HT1080 (cell line): ENCODE data around the gene STEAP2. TPM values are rescaled to one million over a fixed set of nuclear protein-coding genes. Genes with fewer than 3 reads are reported as not detected.
"Not testable (repeated sequence)": the region's sequence is repeated elsewhere in the genome, so short reads cannot be mapped to it uniquely, and the experiment has no call there.

Source experiments
- DNase-seq: peaks from one replicate; pipeline ENCODE4 v3.0.0-alpha.2; 2015; ENCODE audit warnings: low read depth
- total RNA-seq: library from RNA; depleted of rRNA; stranded (reverse); fragments of >200 nt; shearing (Covaris generic); gene quantifications from 2 replicates; pipeline ENCODE4 v1.2.3, GENCODE V29; 2014

Gene STEAP2
- total RNA-seq, 1 experiment from 2014 or later = 8.6 TPM

DNA sequence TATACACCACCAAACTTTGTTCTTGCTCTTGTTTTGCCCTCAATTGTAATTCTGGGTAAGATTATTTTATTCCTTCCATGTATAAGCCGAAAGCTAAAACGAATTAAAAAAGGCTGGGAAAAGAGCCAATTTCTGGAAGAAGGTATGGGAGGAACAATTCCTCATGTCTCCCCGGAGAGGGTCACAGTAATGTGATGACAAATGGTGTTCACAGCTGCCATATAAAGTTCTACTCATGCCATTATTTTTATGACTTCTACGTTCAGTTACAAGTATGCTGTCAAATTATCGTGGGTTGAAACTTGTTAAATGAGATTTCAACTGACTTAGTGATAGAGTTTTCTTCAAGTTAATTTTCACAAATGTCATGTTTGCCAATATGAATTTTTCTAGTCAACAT is 20.9 kb downstream of the STEAP2 start:
- no peak for DNase-seq

DNA sequence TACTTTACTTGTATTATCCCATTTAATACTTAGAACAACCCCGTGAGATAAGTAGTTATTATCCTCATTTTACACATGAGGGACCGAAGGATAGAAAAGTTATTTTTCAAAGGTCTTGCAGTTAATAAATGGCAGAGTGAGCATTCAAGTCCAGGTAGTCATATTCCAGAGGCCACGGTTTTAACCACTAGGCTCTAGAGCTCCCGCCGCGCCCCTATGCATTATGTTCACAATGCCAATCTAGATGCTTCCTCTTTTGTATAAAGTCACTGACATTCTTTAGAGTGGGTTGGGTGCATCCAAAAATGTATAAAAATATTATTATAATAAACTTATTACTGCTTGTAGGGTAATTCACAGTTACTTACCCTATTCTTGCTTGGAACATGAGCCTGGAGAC is 22.0 kb downstream of the STEAP2 start:
- no peak for DNase-seq

DNA sequence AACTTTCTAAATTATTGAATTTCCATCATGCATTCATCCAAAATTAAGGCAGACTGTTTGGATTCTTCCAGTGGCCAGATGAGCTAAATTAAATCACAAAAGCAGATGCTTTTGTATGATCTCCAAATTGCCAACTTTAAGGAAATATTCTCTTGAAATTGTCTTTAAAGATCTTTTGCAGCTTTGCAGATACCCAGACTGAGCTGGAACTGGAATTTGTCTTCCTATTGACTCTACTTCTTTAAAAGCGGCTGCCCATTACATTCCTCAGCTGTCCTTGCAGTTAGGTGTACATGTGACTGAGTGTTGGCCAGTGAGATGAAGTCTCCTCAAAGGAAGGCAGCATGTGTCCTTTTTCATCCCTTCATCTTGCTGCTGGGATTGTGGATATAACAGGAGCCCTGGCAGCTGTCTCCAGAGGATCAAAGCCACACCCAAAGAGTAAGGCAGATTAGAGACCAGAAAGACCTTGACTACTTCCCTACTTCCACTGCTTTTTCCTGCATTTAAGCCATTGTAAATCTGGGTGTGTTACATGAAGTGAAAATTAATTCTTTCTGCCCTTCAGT is 25.3 kb downstream of the STEAP2 start:
- DNase-seq = no peak

DNA sequence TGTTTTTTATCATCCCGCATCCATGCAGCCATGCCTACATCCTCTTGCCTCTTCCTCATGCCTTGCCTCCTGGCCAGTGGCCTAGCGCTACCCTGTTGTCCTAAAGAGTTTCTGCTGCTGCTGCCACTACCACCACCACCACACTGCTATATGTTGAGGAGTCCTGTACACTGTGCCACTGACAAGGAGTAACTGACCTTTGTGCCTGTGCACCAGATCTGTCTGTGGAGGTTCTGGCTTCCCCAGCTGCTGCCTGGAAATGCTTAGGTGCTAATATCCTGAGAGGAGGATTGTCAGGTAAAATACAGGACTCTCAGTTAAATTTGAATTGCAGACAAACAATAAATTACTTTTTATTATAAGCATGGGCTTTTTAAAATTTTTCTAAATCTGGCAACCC is 26.5 kb downstream of the STEAP2 start:
- DNase-seq = no peak

DNA sequence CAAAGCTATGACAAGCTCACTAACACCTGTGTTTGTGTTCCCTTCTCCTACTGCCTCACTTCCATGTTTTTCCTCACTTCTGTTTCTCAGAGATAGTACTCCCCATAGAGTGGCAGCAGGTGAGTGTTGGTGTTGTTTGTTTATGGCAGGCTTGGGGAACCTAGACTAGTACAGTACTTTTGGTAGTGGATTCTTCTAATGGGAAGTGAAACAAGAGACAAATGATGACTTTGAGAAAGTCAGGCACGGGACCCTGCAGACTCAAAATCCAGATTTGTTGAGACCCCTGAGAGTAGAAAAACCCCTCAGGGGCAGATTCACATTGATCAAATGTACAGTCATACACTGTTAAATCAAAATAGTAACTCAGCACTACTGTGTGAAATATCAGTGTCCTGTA is 27.0 kb downstream of the STEAP2 start:
- DNase-seq = no peak

DNA sequence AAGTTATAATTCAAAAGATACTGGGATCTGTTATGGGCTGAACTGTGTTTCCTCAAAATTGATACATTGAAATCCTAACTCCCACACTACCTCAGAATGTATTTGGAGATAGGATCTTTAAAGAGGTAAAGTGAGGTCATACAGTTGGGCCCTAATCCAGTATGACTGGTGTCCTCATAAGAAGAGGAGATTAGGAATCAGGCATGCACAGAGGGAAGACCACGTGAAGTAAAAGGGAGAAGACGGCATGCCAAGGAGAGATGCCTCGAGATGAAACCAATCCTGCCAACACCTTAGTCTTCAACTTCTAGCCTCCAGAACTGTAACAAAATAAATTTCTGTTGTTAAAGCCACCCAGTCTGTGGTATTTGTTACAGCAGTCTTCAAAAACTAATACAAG is 27.5 kb downstream of the STEAP2 start:
- DNase-seq = no peak

DNA sequence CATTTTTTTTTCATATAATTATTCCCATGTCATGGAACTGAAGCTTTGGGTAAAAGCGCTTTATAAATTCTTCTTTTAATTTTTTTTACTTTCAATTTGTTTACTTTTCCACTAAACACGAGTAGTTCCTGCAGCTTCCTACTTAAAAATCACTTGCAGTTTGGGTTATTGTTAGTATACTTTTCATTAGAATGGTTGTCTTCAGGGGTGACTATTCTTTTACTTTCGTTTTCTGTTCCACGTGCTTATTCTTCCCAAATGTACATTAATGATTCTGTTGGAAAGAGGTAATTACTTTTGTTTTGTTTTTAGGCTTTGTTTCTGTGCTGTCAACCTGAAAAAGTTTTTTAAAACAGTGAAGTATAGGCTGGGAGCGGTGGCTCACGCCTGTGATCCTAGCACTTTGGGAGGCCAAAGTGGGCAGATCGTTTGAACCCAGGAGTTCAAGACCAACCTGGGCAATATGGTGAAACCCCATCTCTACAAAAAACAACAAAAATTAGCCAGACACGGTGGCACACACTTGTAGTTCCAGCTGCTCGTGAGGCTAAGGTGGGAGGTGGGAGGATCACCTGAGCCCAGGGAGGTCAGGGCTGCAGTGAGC is 28.2 kb downstream of the STEAP2 start:
- no peak for DNase-seq

DNA sequence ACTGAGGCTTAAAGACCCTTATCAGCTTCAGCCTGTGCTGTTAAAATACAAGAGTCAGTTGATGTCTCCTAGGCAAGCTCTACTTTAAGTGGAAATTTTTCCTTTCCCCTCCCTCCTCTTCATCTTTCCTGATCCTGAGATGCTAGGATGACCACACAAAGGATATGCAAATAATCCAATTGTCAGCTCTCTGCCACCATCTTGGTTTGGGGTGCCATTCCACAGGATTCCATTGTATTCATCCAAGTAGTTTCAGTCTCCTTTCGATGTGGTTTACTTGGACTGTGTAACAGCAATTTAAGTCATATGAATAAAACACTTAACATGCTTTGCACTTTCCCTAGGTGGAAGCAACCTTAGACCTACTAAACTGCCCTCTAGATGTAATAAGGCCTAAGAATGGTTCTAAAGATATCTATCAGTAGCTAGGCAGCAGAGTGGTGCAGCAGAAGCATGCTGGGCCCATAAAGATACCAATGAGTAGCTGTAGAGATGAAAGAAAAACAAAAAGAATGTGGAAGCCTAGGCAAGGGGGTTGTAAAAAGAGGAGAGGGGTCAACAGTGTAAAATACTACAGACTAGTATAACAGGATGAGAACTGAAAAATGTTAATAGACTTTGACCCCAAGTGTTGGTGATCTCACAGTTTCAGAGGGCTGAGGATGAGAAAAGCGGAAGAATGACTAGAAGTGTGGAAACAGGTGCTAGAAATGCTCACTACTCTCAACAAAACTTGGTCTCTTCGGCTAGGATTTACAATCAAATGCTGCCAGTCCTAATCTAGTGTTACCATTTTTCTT is 31.0 kb downstream of the STEAP2 start:
- no peak for DNase-seq

DNA sequence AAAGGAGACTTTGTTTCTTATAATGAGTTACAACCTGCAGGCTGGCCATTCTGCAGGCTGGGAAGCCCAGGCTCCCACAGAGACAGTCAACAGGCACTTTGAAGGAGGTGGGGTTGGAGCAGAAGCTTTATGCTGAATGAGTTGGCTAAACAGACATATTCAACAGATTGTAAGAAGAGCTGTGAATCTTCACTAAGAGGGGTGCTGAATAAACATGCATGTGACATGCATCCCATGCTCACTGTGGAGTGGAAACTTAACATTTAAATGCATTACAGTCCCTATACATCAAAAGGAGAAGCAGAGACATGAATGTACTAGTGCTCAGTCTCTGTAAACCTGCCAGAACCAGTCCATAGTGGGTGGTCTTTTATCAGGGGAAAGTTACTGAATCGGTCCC is 32.0 kb downstream of the STEAP2 start:
- DNase-seq = no peak

DNA sequence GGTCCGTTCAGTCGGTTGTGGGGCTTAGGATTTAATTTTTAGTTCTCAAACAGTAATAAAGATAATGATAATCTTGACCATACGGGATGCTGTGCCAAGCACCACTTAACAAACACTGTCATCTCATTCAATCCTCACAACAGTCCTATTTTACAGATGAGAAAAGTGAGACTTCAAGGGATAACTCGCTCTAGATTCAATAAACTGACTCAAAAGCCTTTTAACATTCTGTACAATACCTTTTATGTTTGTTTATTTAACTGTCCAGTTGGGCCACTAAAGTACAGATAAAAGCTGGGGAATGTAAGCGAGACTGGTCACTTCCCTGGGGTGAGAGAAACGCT is 33.0 kb downstream of the STEAP2 start:
- no peak for DNase-seq

DNA sequence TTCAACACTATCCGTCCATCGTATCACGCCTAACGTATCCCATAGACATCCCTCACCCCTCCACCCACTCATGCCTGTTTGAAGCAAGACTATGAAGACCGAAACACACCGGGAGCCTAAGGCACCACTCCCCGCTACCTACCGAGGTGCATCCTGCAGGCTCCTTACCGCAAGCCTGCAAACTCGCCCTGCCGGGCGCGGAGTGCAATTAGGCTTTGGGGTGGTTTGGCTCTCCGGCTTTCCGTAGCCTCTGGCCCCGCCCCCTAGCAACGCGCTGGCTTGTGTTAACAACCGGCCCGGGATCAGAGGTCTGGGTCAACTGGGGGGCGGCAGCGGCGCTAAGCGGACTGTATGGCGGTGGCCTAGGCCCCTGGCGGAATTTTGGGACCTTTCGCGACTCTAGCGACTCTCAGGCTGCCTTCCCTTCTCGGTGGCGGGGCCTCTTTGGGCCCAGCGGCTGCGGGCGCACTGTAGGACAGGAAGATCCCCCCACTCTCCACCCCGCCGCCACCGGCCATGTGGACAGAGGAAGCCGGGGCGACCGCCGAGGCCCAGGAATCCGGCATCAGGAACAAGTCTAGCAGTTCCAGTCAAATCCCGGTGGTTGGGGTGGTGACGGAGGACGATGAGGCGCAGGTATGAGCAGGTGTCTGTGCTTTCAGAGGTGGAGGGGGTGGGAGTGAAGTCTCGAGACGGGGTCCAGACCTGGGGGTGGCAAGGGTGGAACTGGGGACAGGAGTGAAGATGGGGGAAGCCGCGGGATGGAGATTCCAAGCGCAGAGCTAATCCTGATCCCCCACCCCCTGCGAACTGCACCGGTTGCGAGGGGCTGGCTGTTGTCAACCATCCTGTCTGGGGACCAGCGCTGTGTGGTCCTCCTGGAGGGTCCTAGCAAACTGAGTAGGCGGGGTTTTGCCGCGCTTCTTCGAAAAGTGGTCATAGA is 33.6 kb downstream of the STEAP2 start, which contains the start of gene CFAP69:
Gene CFAP69, plus strand, starts transcription at position 266 of the 943 bp plus-strand sequence. Its CDS starts 251 bp downstream, at position 517.
- peak; percentile 80 for DNase-seq

DNA sequence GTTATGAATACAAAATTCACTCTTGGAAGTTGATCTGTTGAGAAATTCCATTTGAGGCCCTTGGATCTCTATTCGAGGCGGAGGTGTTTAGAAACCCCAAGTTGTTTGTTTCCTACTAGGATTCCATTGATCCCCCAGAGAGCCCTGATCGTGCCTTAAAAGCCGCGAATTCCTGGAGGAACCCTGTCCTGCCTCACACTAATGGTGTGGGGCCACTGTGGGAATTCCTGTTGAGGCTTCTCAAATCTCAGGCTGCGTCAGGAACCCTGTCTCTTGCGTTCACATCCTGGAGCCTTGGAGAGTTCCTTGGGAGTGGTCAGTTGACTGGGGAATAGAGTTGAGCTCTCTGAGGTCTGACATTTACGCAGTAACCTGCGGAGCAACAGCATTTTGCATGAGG is 34.6 kb downstream of the STEAP2 start:
- DNase-seq = no peak

DNA sequence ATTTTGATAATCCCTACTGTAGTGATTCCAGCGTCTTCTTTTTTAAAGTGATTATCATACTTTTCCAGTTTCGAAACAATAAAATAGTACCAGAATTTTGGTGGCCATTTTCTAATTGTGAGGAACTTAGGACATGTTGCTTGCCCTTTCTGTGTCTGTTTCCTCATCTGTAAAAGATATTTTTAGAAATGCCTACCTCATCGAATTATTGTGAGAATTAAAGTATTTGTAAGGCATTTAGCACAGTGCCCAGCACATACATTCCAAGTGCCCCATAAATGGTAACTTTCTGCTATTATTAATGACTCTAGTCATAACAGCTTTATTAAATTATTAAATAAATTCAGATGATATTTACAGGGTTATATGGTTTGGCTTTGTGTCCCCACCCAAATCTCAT is 37.2 kb downstream of the STEAP2 start:
- no peak for DNase-seq

DNA sequence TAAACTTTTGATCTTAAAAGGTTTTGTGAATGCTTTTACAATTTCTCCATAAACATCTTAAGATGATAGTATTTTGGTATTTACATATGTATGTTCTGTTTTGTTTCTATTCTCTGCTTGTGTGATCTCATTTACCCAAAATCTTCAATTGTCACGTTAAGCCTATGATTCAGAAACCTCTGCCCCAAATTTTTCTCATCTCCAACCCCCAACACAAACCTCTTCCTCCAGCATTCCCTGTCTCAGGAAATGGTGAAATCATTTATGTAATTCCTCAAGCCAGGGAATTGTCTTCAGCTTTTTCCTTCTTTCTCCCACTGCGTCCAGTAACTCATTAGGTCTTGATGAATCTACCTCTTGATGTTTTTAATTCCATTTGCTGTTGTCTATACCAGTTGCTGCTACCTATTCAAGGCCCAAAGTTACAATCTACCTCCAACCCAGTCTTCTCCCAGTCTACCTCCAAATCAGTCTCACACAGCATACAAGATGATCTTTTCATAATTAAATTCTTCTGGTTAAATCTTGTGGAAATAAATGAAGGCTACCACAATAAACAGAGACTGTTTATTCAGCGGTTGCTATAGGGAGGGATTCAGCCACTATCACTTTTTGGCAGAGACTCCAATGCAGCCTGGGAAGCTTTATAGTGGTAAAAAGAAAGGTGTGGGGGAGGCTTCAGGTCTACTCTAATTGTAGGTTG is 39.2 kb downstream of the STEAP2 start:
- DNase-seq = peak; percentile 57

DNA sequence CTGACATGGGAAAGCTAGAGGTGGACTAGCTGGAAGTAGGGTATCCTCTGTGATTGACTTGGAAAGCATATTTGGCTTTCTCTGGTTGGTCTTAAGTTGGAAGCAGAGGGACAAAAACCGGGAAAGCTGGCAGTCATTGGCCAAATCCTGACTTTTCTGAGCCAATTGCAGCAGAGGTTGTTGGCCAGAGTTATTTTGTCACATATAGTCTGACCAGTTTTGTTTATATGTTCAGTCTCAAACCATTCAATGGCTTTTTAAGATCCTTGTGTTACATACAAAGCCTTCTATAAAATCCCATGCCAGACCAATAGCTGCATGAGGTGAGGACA is 39.7 kb downstream of the STEAP2 start:
- peak; percentile 13 for DNase-seq

DNA sequence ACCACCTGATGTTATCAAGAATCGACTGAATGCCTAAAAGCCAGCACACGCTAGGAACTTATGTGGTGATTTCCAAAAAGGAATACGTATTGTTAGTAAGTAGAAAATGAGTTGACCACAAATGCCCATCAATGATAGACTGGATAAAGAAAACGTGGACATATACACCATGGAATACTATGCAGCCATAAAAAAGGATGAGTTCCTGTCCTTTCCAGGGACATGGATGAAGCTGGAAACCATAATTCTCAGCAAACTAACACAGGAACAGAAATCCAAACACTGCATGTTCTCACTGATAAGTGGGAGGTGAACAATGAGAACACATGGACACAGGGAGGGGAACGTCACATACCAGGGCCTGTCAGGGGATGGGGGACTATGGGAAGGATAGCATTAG is 44.5 kb downstream of the STEAP2 start:
- DNase-seq = not testable (repeated sequence)

DNA sequence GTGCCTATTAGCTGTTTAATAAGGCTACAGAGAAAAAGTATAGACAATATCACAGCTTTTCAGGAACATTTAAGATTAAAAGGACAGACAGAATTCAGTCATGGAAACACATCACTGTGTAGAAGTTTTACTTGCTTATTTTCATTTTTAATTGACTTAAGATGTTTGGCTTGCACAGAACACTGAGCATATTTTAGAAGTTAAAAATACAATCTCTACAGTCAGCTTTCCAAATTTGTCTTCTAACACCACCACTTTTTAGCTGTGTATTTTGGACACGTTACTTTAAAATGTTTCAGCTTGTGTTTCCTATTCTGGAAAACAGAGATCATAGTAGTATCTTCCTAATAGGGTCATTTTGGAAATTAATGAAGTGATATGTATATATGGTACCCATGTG is 45.2 kb downstream of the STEAP2 start:
- DNase-seq = no peak

DNA sequence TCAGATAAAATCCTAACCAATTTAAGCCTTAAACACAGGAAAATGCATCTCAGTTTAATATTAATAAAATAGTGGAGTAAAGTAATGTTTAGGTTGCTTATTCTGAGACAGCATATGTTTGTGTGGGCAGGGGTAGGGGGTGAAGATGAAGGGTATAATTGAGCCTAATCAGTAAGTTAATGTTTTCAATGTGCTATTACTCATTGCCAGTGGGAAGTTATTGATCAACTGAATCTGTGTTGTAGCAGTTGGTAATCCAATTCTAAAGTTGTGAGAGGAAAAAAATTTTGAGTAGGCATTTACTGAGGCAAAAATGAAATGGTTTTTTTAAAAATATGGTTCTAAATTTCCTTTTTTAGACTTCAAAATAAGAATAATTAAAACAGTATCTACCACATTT is 49.9 kb downstream of the STEAP2 start:
- no peak for DNase-seq

DNA sequence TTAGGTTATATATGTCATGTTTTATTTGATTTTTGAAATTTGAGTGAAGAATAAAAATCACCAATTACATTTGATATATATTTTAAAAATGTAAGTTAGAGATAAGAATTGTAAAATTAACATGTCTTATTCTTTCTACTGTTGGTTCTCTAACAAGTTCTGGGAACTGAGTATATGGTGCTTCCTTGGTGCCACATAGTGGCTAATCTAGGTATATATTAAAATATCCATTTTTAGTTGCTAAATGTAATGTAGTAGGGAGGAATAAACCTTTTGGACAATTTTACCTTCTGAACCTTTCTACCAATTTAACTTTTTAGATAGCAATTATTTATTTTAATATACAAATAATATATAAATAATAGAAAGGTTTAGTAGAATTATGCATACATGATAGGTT is 50.9 kb downstream of the STEAP2 start:
- peak; percentile 46 for DNase-seq

DNA sequence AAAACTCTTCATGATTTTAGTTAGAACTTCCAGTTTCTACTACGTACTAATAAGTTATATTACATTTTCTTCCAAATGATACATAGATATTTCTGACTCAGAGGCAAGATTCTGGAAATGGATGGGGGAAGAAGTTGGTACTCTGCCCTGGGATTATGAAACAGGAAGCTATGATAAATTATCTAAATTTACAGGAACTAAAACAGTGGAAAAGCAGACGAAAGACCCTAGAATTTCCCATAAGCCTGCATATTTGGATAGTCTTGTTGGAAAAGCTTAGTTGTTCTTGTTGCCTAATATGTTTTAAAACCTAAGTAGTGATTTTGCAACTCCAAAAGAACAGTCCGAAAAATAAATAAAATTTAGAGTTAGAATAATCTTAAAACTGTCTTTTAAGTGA is 55.3 kb downstream of the STEAP2 start:
- no peak for DNase-seq

DNA sequence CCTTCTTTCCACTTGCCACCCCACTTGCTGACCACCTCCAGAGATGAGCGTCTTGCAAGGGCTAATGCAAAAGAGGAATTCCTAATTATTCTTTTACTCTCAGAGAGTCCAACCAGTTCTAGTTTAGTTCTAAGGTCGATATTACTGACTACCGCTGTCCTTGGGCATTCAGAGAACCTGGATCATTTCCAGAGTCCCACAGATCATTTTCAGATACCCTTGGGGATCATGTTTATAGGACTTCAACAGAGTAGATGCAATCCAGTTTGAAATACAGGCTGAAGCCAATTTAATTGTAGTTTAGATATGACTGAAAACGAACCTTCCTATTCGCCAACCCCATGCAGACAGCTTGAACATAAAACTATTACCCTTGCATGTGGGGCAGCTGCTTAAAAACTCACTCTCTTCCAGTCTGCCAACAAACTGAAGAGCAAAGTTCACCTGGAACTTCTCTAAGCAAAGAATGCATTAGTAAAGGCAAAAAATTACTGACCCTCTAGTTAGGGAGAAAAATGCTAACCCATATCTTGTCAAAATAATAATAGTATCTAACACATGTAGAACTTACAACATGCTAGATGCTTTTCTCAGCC is 55.8 kb downstream of the STEAP2 start:
- no peak for DNase-seq
